Measurements from ENCODE around the gene MAGEB2.
"Not testable (repeated sequence)": the region's sequence is repeated elsewhere in the genome, so short reads cannot be mapped to it uniquely, and the experiment has no call there.

Gene MAGEB2, protein sequence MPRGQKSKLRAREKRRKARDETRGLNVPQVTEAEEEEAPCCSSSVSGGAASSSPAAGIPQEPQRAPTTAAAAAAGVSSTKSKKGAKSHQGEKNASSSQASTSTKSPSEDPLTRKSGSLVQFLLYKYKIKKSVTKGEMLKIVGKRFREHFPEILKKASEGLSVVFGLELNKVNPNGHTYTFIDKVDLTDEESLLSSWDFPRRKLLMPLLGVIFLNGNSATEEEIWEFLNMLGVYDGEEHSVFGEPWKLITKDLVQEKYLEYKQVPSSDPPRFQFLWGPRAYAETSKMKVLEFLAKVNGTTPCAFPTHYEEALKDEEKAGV

DNA sequence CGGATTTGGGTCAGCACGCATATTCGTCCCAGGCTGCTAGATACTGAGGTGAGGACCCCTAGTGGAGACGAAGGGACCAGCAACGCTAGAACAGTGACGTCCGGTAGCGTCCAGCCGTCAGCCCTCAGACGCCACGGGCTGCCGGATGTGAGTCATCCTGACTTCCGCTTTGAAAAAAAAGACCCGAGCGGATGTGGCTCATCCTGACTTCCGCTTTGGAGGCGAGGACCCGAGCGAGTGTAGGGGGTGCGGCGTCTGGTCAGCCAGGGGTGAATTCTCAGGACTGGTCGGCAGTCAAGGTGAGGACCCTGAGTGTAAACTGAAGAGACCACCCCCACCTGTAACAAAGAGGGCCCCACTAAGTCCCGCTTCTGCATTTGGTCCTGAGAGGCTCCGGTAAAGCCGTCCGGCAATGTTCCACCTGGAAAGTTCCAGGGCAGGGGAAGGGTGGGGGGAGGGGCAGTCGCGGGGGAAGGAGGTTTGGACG, at the start of gene MAGEB2:
Gene MAGEB2 (plus strand): TSS at position 207 of the 487 bp plus-strand sequence. CDS start 3,018 bp downstream, outside the sequence.
- DNase-seq: no peak

- DNase-seq: no peak
Measured at GRCh38 chrX:30170900-30171299, 44.5 kb upstream of the MAGEB2 start.

DNA sequence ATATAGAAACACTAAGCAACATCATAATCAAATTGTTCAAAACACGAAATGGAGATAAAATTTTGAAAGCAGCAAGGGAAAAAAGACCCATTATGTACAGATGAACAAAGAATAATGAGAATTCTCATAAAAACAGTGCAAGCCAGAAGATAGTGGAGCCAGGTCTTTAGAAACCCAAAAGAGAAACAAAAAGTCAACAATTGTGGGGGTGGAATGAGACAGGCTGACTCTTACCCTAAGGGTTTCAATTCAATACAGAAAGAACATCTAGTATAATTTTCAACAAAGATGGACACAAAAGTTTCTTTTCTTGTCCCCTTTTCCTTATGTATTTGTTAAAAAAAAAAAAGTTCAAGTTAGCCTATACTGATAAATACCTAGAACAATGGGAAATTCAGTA, 34.0 kb upstream of the MAGEB2 start:
- DNase-seq: no peak

- DNase-seq: no peak
Measured at GRCh38 chrX:30183554-30183953, 31.8 kb upstream of the MAGEB2 start.

- DNase-seq: no peak
Measured at GRCh38 chrX:30190426-30190825, 24.9 kb upstream of the MAGEB2 start.

GRCh38 chrX:30193910-30194309, 21.5 kb upstream of the MAGEB2 start:
- not testable (repeated sequence) for DNase-seq

GRCh38 chrX:30196322-30196721, 19.0 kb upstream of the MAGEB2 start:
- DNase-seq: no peak

DNA sequence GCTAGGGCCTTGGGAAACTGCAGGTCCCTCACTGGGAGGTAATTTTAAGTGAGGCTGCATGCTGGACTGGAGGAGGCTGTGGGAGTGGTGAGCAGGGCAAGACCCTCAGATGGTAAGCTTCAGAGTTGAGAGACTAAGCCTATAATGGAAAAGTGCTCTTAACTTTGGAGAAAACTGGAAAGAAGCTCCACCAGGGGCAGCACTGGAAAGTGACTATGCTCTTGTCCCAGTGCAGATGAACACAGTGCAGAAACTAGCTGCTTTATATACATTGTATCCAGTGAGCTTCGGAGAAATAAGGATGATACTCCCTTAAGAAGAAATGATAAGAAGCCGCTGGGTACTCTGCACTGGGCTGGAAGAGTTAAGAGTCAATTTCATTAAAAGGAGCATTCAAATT, 3.2 kb upstream of the MAGEB2 start:
- no peak for DNase-seq

DNA sequence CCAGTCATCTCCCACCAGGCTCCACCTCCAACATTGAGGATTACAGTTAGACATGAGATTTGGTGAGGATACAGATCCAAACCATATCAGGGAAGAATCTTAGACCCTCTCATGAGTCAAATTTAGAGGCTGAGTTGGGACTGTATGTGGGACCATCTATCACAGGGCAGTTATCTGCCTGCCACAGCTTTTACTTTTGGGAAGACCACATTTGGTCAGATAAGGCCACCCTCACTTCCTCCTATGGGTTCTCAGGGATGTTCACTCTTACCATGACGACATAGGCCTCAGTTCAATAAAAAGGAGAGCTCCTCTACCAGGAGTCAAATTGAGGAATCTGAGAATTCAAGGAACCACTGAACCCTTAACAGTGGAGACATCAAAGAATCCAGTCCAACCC, 2.1 kb downstream of the MAGEB2 start:
- DNase-seq: no peak

DNA sequence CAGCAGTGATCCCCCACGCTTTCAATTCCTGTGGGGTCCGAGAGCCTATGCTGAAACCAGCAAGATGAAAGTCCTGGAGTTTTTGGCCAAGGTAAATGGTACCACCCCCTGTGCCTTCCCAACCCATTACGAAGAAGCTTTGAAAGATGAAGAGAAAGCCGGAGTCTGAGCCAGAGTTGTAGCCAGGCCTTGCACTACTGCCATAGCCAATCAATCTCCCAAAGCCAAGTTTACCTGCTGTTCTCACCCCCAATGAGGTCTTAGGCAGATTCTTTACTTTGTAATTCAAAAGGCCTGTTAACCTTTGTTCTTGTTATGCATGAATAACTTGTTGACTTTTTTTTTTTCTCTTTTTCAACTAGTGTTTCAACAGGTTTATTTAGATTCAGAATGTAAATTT, 4.0 kb downstream of the MAGEB2 start:
- no peak for DNase-seq

DNA sequence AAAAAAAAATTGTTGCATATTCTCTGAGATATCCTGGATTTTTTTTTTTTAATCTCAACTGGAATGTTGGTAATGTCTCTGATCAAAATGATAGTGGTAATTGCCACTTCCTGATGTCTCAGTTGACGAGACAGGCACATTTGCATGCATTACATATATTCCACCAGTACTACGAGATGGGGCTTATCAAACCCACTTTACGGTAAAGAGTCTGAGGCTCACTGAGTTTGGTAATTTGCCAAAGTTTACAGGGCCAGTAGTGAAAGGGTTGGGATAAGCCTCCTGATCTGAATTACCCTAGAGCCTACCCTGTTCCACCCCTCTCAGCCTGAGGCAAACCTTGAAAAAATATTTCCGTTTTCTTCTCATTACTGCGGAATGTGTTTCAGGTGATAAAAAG, 5.3 kb downstream of the MAGEB2 start:
- no peak for DNase-seq

DNA sequence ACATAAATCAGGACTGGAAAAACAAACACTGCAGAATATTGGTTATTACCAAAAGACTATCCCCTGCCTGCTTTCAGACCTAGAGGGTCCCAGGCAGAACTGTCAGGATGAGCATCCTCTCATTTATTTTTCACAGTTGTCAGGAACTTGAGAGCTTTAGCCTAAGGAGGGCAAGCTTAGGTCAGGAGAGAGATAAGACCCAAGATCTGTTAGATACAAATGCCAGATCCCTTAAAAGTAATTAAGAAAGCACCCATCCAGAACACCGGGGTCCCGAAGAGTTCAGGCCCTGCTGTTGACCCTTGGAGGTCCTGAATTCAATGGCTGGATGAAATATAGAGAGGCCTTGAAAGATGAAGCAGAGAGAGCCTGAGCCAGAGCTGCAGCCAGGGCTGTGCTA, 9.2 kb downstream of the MAGEB2 start:
- no peak for DNase-seq

DNA sequence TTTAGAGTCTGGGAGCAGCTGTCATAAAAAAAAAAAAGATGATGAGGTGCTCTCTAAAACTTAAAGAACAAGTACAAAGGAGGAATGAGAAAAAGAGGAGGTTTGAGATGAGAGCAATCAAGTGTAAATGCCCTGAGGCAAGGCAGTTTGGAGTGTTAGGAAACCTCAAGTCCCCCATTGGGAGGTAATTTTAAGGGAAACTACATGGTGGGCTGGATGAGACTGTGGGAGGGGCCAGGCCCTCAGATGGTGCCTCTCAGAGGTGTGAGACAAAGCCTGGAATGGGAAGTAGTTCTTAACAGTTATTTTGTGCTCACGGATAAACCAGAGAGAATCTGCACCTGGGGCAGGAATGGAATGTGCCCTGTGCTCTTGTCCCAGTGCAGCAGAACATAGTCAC, 13.2 kb downstream of the MAGEB2 start:
- DNase-seq: no peak

- peak; percentile 62 for DNase-seq
Measured at GRCh38 chrX:30230395-30230794, 15.0 kb downstream of the MAGEB2 start, which contains the start of gene MAGEB3. Gene MAGEB3 (plus strand): TSS chrX:30230657. CDS start chrX:30235925, 5,268 bp downstream.

GRCh38 chrX:30241724-30242415, 26.5 kb downstream of the MAGEB2 start, which contains the start of gene MAGEB4:
Gene MAGEB4 (plus strand): TSS chrX:30242000. CDS start chrX:30242136, 136 bp downstream.
- peak; percentile 60 for DNase-seq

DNA sequence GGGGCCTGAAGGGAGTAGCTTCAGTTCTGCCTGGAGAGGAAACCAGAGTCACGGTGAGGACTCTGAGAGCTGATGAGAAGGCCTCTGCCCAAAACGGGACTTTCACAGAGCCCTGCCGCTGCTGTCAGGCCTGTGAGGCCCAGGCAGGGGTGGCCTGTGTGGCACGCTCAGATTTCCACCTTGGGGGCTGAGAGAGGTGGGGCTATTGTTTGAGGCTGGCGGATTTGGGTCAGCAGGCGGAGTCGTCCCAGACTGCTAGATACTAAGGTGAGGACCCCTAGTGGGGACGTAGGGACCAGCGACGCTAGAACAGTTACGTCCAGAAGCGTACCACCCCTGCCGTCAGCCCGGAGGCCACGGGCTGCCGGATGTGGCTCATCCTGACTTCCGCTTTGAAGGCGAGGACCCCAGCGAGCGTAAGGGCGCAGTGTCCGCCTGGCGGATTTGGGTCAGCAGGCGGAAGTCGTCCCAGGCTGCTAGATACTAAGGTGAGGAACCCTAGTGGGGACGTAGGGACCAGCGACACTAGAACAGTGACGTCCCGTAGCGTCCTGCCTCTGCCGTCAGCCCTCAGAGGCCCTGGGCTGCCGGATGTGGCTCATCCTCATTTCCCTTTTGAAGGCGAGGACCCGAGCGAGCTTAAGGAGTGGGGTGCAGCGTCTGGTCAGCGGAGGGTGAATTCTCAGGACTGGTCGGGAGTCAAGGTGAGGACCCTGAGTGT, 31.6 kb downstream of the MAGEB2 start, which contains the start of gene MAGEB1:
Gene MAGEB1 (plus strand): TSS at position 378 of the 721 bp plus-strand sequence. CDS start 3,348 bp downstream, outside the sequence.
- no peak for DNase-seq

DNA sequence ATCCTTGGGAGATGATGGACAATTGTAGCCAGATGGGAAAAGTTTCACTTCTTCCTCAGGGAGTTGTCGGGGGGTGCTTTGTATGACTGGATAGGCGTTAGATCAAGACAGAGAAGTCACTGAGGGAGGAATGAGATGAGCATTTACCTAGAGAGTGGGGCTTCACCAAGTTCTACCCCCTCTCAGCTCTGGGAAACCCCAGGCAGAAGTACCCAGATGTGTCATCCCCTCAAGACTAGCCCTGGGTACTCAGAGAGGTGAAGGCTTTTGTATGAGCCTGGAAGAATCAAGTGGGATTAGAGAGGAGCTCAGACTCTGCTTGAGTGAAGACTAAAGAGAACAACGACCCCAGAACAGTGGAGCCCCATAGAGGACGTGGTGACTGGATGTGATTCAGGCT, 33.5 kb downstream of the MAGEB2 start:
- no peak for DNase-seq

DNA sequence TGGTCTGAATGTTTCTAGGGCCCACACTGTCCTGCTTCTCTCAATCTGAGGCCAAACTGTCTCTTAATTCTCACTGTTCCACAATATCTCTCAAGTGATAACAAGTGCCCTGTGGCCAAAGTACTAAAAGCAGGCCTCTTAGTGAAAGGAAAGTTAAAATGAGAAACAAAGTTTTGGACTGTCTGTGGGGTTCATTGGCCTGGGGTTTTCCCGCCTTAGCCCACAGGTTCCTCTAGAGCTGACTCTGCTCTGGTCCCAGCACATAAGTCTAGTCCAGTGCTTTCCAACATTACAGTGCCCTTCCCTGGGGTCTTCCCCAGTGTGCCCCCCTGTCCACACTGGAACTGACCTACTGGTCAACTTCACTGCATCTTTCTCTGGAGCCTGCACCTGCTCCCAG, 37.9 kb downstream of the MAGEB2 start:
- no peak for DNase-seq

GRCh38 chrX:30259927-30260326, 44.6 kb downstream of the MAGEB2 start:
- DNase-seq: no peak

GRCh38 chrX:30261012-30261411, 45.6 kb downstream of the MAGEB2 start:
- no peak for DNase-seq

DNA sequence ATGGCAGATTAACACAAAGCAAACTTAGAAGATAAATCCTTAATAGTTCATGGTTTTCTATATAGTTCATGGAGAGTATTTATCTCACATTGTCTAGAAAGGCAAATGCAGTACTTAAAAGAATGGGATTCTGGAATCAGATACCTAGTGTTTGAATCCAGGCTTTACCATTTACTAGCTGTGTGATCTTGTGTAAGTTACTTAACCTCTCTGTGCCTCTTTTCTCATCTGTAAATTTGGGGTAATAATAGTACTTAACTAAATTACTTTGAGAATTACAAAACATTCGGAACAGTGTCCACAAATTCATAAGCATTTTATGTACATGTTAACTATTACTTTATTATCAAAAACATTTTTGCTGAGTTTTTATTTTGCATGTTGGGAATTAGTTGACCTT, 47.4 kb downstream of the MAGEB2 start:
- DNase-seq: no peak
